Measurements from ENCODE around the gene TMEM272.

Gene TMEM272

DNA sequence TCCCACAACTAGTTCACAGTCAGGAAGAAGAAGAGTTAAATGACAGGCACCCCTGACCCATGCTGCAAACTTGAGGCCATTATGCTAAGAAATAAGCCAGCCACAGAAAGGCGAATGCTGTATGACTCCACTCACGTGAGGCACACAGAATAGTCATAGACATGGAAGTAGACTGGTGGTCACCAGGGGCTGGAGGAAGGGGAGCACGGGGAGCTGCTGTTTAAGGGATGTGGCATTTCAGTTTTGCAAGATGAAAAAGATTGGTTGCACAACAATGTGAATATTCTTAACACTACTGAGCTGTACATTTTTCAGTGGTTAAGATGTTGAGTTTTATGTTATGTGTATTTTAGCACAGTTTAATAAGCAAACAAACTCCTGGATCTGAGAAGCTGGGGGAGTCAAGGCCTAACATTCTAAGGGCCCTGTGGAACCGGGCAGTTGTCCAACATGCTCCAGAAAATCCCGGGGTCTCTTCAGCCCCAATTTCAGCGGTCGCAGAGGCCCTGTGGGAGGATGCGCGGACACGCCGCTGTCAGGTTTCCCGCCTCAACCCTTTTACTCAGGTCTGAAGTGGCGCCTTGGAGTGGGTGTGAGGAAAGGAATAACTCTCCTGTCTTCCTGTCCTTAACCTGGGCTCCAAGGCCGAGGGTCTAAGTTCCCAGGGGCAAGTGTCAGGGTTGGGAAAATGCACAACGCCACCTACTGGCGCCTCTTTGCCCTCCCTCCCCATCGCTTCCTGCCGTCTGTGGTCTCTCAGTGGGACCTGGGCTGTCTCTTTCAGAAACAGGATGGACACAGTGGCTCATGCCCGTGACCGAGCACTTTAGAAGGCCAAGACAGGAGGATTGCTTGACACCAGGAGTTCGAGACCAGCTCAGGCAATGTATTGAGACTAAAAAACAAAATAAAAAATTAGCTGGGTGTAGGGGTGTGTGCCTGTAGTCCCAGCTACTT lies 4.4 kb upstream of the TMEM272 start:
- FAIRE-seq = no peak

- FAIRE-seq = no peak
Observed at GRCh38 chr13:51848674-51849073, 3.7 kb upstream of the TMEM272 start.

- no peak for FAIRE-seq
Observed at GRCh38 chr13:51846756-51847155, 1.8 kb upstream of the TMEM272 start.

GRCh38 chr13:51845574-51846318 lies 769 bp upstream of the TMEM272 start:
- no peak for FAIRE-seq

- no peak for FAIRE-seq
Observed at GRCh38 chr13:51843529-51843928, 1.4 kb downstream of the TMEM272 start.

GRCh38 chr13:51841732-51842131 lies 3.2 kb downstream of the TMEM272 start:
- FAIRE-seq = no peak

DNA sequence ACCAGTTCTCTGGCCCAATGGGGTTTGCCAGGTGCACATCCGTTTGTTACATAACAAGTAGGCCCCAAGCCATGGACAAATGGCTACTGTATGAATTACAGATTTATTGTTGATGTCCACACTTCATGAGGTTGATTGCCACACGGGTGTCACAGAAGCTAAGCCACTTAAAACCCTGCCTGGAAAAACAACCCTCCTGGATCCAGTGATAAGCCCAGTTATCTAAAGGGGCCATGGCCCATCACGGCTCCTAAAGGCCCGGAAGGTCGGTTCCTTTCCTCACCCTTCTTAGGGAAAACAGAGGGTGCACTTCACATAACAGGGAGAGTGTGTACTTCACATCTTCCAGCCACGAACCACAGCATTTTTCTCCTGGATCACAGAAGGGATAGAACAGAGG lies 4.1 kb downstream of the TMEM272 start:
- no peak for FAIRE-seq

GRCh38 chr13:51839711-51840540 lies 5.1 kb downstream of the TMEM272 start:
- no peak for FAIRE-seq

DNA sequence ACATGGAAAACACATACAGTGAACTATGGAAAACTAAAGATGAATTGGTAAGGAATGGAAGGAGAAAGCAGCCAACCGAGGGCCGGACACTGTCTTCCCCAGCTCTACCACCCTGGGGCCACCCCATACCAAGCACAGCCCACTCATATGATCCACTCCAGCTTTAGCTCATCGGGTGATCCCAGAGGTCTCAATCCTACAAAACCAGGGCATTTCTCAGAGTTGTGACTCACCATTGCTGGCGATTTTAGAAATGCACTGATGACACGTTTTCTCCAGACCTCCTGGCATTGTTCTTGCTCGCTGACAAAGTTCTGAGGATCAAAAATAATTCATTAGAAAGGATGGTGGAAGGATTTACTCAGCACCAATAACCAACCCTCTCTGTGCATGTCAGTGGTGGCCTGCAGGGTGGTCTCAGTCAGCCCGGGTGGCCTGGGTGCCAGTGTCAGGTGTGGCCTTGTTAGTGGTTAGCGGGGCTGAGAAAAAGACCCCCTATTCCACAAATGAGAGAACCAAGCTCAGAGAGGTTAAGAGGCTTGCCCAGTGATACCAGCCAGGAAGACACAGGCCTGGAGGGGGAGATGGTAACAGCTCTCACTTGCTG lies 6.6 kb downstream of the TMEM272 start:
- FAIRE-seq = no peak

- FAIRE-seq = no peak
Observed at GRCh38 chr13:51837016-51837415, 8.0 kb downstream of the TMEM272 start.

DNA sequence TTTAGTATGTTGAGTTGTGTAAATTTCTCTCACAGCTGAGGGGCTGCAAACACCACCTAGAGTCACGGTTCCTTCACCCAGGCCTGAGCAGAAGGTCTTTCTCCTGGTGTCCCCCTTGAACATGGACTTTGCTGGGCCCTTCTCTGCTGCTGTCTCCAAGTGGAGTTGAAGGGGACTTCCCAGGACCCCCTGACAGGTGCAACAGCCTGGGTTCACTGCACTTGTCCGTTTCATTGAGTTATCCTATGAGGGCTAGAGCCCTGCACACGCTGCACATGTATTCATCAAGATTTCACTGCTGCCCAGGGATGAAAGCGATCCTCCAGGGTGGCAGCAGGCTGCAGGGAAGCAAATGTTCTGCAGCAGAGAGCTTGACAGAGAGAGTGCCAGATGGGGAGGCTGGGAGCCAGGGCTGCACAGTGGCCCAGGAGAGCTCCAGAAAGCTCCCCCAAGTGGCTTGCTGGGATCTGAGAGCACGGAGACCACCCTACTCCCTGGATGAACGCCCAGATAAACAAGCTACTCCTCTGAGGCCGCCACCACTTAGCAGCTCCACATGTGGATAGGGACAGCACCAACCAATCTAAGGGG lies 10.3 kb downstream of the TMEM272 start:
- no peak for FAIRE-seq

DNA sequence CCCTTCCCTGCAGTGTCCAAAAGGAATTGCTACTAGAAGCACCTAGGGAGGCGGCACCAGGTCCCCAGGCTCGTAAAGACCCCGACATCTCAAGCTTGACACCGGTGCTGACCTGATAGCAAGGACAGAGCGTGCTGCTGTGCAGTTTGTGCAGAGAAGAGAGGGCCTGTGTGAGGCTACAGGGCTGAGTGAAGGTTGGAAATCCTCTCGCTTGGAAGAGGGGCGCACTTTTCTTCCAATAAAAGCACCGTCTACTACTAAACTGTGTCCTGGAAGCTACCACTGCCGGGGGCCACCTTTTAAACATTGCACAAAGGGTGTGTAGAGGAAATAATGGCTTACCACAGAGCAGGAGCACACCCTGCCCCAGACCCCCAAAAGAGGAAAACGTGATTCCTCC lies 11.0 kb downstream of the TMEM272 start:
- no peak for FAIRE-seq

GRCh38 chr13:51832471-51833152 lies 12.4 kb downstream of the TMEM272 start:
- no peak for FAIRE-seq

DNA sequence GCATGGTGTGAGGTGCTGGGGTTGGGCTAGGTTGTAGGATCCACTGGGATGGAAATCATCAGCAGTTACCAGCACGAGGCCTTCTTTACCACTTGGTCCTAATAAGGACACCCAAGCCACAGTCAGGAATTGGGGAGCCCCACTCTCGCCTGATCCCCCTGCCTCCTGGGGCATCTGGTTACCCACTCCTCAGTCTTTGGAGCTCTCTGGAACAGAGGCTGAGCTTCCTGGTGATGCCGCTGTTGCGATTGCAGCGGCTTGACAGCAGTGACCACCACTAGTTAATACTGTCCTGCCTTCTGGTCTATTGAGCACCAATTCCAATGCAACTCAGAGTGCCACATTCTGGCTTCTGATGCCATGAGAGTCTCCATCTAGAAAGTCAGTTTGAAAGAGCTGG lies 13.5 kb downstream of the TMEM272 start:
- FAIRE-seq = no peak

DNA sequence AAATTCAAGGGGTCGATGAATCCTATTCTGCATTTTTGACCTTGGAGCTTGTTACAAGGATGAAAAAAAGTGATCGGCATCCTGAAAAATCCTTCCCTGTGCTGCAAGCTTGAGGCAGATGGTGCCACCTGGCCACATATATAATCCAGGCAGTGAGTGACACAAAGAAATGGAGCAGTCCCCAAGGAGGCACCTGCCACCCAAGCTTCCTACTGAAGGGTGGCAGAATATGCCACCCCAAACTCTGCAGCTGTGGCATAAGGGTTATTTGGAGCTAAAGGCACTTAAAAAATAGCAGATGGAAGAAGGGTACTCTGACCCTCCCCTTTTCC lies 15.4 kb downstream of the TMEM272 start:
- FAIRE-seq = no peak

DNA sequence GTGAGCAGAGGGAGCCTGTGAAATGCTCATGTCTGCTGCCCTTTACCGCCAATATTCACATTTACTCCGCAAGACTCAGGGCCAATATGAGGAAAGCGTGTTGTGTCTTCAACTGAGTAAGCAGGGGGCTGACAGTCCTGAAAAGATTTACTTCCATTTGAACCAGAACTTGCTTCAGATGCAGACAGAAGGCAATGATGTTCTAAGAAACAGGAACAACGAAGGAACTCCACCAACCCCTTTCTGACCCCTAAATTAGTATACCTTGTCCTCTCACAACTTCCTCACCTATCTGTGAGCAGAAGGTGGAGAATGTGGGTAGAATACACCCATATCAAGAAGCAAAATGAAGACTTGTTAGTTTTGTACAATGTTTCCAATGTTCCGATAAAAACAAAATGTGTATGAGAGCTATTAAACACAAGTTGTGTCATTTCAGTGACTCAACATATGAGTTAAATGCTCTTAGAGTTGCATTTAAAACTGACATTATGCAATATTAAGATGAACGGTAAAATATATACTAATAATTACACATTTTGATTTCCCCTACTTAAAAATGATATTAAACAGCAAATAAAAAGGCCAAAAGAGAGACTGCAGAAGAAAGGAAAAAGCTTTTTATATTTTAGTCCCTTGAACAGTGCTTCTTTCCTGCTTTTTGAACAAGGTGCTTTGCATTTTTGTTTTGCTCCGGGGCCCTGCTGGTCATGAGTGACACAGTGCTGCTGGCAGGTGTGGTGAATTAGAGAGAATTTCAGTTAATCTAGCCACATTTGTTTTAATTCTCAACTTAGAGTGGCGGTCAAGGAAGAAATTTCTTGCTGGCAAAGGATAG lies 16.0 kb downstream of the TMEM272 start:
- no peak for FAIRE-seq

DNA sequence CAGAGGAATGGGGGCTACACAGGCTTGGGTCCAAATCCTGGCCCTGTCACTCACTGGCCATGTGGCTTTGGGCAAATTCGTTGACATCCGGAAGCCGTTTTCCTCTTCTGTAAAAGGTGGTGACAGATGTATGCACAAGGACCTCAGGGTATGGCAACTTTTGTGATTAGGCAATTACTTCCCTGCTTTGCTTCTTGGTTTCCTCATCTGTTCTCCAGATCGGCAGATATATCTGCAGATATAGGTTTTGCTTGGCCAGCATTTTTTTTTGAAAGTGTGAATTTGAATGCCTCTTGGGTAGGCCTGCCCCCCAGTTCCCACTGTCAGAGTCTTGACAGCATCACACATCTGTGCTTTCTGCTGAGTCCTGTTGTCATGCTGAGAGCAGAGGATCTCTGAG lies 17.7 kb downstream of the TMEM272 start:
- no peak for FAIRE-seq

DNA sequence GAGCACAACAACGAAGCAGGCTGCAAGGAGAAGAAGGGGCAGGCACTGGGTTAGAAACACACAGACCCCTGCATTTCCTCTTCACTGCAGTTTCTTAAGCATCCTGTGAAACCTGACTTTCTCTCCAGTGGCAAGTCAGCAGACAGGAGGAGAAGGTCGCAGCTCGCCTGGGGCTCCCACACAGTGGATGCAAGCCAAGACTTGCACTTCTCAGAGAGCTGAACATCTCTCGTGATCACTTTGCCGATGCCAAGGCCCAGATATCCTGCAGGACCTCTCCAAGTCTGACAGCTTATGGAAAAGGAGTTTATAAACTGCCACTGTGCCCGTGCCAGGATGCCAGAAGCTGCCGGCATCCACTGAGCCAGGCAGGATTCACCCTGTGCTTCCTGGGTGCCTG lies 18.4 kb downstream of the TMEM272 start:
- no peak for FAIRE-seq

DNA sequence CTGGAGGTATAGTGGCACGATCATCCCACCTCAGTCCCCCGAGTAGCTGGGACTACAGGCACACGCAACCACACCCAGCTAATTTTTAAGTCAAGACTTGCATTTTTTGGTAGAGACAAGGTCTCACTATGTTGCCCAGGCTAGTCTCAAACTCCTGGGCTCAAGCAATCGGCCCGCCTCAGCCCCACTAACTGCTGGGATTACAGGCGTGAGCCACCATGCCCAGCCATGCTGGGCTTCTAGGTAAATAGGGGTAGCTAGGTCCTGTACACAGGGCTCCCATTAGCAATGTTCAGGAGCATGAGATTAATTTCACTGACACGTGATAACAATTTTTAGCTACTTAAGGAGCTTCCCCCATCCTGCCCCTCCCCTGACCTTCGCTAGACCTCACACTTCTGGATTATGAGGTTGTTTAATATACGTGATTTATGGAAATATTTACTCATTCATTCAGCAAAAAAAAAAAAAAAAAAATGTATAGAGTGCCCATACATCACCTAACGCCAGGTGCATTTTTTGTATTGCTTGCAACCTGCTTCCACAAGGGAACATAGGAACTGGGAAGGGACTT lies 19.2 kb downstream of the TMEM272 start:
- no peak for FAIRE-seq

DNA sequence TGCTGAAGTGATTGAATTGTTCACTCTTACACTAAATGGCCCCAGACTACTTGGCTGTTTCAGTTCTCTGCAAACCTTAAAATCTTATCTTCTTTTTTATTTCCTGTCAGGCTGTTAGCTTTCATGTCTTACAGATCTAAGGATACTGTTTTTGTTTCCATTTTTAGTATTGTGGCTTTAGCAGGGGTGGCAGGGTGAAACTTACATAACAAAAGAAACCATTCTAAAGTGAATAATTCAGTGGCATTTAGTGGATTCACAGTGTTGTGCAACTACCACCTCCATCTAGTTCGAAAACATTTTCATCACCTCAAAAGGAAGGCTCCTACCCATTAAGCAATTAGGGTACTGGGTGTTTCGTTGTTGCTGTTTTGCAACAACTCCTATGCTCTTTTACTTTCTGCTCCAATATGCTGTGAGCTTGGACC lies 19.8 kb downstream of the TMEM272 start:
- FAIRE-seq = no peak

Data from A204.1 (cell line).